Neural progenitor cell (in vitro differentiated cells): ENCODE measurements around the gene HOMER2. TPM values are rescaled to one million over a fixed set of nuclear protein-coding genes. Genes with fewer than 3 reads are reported as not detected.

Experiments used
- DNase-seq: peaks from one replicate; pipeline ENCODE4 v3.0.0-alpha.2; 2016; ENCODE audit warnings: low spot score
- H2AFZ ChIP-seq: fragments of 200-600 bp; sonication (generic); replicated peaks from 2 replicates; pipeline ENCODE4 v1.6.1; 2016; ENCODE audit warnings: antibody characterized with exemption
- H3F3A ChIP-seq: fragments of 200-600 bp; sonication (generic); 2 replicates; pipeline ENCODE4 v1.6.1; 2016; ENCODE audit warnings: antibody characterized with exemption, low read depth
- H3K27ac ChIP-seq: fragments of 200-600 bp; sonication (generic); 2 replicates; pipeline ENCODE4 v1.5.1; 2016; ENCODE audit warnings: mild to moderate bottlenecking
- H3K27me3 ChIP-seq: fragments of 200-600 bp; sonication (generic); 2 replicates; pipeline ENCODE4 v1.6.1; 2016; ENCODE audit warnings: mild to moderate bottlenecking, moderate library complexity
- H3K36me3 ChIP-seq: fragments of 200-600 bp; sonication (generic); 2 replicates; pipeline ENCODE4 v1.5.1; 2016
- H3K4me1 ChIP-seq: fragments of 200-600 bp; sonication (generic); 2 replicates; pipeline ENCODE4 v1.6.1; 2016; ENCODE audit warnings: mixed run types
- H3K4me2 ChIP-seq: fragments of 200-600 bp; sonication (generic); 2 replicates; pipeline ENCODE4 v1.6.1; 2016
- H3K4me3 ChIP-seq: fragments of 200-600 bp; sonication (generic); 2 replicates; pipeline ENCODE4 v1.5.1; 2016
- H3K79me2 ChIP-seq: fragments of 200-600 bp; sonication (generic); 2 replicates; pipeline ENCODE4 v1.6.1; 2016; ENCODE audit warnings: low read depth
- H3K9ac ChIP-seq: fragments of 200-600 bp; sonication (generic); 2 replicates; pipeline ENCODE4 v1.6.1; 2016
- H3K9me3 ChIP-seq: fragments of 200-600 bp; sonication (generic); 2 replicates; pipeline ENCODE4 v1.5.1; 2016; ENCODE audit warnings: low read depth
- H4K20me1 ChIP-seq: fragments of 200-600 bp; sonication (generic); 2 replicates; pipeline ENCODE4 v1.6.1; 2016; ENCODE audit warnings: low read depth
- H3K27ac Mint-ChIP-seq: 3 replicates; pipeline ENCODE4 v1.8.0; 2021; ENCODE audit warnings: mixed read lengths
- H3K27me3 Mint-ChIP-seq: 2 replicates; pipeline ENCODE4 v1.8.0; 2022; ENCODE audit warnings: low read depth, mild to moderate bottlenecking, inconsistent platforms, moderate library complexity, mixed read lengths; ENCODE audit not compliant: insufficient read depth
- H3K36me3 Mint-ChIP-seq: 3 replicates; pipeline ENCODE4 v1.8.0; 2021; ENCODE audit warnings: mixed read lengths
- H3K4me1 Mint-ChIP-seq: 3 replicates; pipeline ENCODE4 v1.8.0; 2021; ENCODE audit warnings: mixed read lengths
- H3K4me3 Mint-ChIP-seq: 3 replicates; pipeline ENCODE4 v1.8.0; 2021; ENCODE audit warnings: mild to moderate bottlenecking, moderate library complexity, mixed read lengths
- H3K9me3 Mint-ChIP-seq: 3 replicates; pipeline ENCODE4 v1.8.0; 2020; ENCODE audit warnings: mixed read lengths
- EZH2 ChIP-seq: fragments of 200-600 bp; sonication (generic); IDR thresholded peaks from 2 replicates; pipeline ENCODE4 v1.6.1; 2017; ENCODE audit warnings: antibody characterized with exemption, mild to moderate bottlenecking, moderate library complexity
- EZH2phosphoT487 ChIP-seq: fragments of 200-600 bp; sonication (generic); IDR thresholded peaks from 2 replicates; pipeline ENCODE4 v1.6.1; 2017; ENCODE audit warnings: antibody characterized with exemption
- total RNA-seq: library from RNA; depleted of rRNA; stranded (reverse); fragments of >200 nt; gene quantifications from 2 replicates; pipeline ENCODE4 v1.2.3, GENCODE V29; 2015; ENCODE audit warnings: low replicate concordance
- TF ChIP-seq, protein P1 (sequence below): fragments of 200-600 bp; sonication (generic); IDR thresholded peaks from 2 replicates; pipeline ENCODE4 v1.5.1; 2017; ENCODE audit warnings: antibody characterized with exemption, mild to moderate bottlenecking

HOMER2 gene
- total RNA-seq, 1 donor from 2014 or later: 259 TPM

DNA sequence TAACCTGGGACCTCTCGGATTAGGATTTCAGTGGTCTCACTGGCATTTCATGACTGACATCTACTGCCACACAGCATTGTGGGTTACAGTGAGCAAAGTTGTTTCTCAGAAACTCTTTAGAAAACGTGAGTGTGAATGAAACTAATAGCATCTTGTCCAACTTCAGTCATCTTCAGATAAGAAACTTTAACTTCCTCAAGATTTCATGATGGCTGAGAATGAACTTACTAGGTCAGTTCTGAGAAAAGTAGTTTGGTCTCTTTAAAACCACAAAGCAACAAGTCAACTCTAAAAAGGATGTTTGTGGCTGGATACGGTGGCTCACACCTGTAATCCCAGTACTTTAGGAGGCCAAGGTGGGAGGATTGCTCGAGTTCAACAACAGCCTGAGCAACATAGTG lies 14.2 kb upstream of the HOMER2 start:
- H3K4me2 ChIP-seq: no peak overlapping the region
- no peak overlapping the region for H3K4me3 Mint-ChIP-seq
- no peaks in the 10 kb centered on the region for H3K27me3 Mint-ChIP-seq
- H3K36me3 Mint-ChIP-seq: no peaks in the 10 kb centered on the region
- H3K79me2 ChIP-seq: no peaks in the 10 kb centered on the region
- no peak overlapping the region for H3K27ac Mint-ChIP-seq
- H3K27ac ChIP-seq: no peak overlapping the region
- H3K4me1 Mint-ChIP-seq: no peaks in the 10 kb centered on the region
- DNase-seq: no peak
- H3K4me1 ChIP-seq: no peaks in the 10 kb centered on the region
- no peaks in the 10 kb centered on the region for H3K27me3 ChIP-seq
- H3K9me3 Mint-ChIP-seq: no peaks in the 10 kb centered on the region
- no peaks in the 10 kb centered on the region for H3F3A ChIP-seq
- H4K20me1 ChIP-seq: no peaks in the 10 kb centered on the region
- H3K36me3 ChIP-seq: no peaks in the 10 kb centered on the region
- no peak overlapping the region for H2AFZ ChIP-seq
- H3K9me3 ChIP-seq: no peaks in the 10 kb centered on the region
- H3K9ac ChIP-seq: no peak overlapping the region
- no peak for TF ChIP-seq EZH2phosphoT487
- H3K4me3 ChIP-seq: no peak overlapping the region

DNA sequence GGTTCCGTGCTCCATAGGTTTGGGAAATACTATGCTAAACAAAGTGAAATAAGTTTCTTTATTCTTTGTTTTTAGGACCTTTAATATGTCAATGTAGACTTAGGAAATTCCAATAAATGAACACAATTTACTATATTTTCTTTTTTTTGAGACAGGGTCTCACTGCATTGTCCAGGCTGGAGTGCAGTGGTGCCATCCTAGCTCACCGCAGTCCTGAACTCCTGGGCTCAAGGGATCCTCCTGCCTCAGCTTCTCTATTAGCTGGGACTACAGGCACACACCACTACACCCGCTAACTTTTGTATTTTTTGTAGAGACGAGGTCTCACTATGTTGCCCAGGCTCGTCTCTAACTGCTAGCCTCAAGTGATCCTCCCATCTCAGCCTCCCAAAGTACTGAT lies 12.4 kb upstream of the HOMER2 start:
- no peak overlapping the region for H3K4me3 Mint-ChIP-seq
- no peaks in the 10 kb centered on the region for H3K27me3 Mint-ChIP-seq
- H3K9me3 ChIP-seq: no peaks in the 10 kb centered on the region

DNA sequence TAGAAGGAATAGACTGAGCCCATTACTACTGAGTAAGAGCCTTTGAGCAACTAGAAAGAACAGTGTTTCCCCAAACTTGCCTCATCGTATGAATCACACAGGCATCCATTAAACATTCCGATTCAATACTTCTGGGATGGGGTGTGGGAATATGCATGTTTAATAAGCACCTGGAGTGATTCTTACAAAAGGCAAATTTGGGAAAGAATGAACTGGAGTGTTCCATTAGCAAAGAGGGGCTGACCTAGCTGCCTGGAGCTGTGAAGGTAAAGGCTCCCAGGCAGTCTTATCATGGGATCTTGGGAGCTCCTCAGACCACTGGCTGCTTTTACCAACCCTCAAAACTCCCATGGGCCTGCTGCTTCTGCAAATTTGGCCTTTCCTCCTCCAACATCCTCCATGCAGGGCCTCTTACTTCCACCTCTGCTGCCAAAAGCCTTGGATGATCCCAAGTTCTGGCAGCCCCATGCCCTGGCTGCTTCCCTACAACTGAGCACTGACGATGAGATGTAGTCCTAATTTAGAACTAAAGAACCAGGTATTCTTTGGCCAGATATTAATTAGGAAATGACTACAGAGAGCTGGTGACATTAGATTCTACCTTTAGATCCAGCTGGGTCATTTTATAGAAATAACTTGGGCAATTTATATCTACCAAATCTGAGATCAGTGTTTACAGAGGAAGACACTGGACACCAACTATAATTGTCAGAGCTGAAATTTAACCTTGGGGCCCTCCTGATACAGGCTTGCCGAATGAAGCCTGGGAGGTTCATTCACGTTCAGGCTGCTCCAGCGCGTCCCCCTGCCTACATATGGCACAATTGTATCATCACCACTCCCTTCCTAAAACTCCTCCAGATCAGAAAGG lies 11.2 kb upstream of the HOMER2 start:
- H3K36me3 ChIP-seq: no peaks in the 10 kb centered on the region
- H3K27ac ChIP-seq: no peak overlapping the region
- no peaks in the 10 kb centered on the region for H3K79me2 ChIP-seq
- H3K9me3 ChIP-seq: no peaks in the 10 kb centered on the region
- no peak overlapping the region for H2AFZ ChIP-seq
- no peaks in the 10 kb centered on the region for H3K4me1 Mint-ChIP-seq
- TF ChIP-seq, protein P1, sequence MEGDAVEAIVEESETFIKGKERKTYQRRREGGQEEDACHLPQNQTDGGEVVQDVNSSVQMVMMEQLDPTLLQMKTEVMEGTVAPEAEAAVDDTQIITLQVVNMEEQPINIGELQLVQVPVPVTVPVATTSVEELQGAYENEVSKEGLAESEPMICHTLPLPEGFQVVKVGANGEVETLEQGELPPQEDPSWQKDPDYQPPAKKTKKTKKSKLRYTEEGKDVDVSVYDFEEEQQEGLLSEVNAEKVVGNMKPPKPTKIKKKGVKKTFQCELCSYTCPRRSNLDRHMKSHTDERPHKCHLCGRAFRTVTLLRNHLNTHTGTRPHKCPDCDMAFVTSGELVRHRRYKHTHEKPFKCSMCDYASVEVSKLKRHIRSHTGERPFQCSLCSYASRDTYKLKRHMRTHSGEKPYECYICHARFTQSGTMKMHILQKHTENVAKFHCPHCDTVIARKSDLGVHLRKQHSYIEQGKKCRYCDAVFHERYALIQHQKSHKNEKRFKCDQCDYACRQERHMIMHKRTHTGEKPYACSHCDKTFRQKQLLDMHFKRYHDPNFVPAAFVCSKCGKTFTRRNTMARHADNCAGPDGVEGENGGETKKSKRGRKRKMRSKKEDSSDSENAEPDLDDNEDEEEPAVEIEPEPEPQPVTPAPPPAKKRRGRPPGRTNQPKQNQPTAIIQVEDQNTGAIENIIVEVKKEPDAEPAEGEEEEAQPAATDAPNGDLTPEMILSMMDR: no peak
- no peak for TF ChIP-seq EZH2
- no peak for TF ChIP-seq EZH2phosphoT487
- DNase-seq: no peak
- no peak overlapping the region for H3K4me3 Mint-ChIP-seq
- no peaks in the 10 kb centered on the region for H3K9me3 Mint-ChIP-seq
- H3K36me3 Mint-ChIP-seq: peaks cover 1% of the 10 kb centered on the region
- H3K4me1 ChIP-seq: peaks cover 8% of the 10 kb centered on the region
- H3K27ac Mint-ChIP-seq: no peak overlapping the region
- no peaks in the 10 kb centered on the region for H3K27me3 Mint-ChIP-seq
- no peak overlapping the region for H3K4me2 ChIP-seq
- H3K4me3 ChIP-seq: no peak overlapping the region
- no peaks in the 10 kb centered on the region for H4K20me1 ChIP-seq
- no peak overlapping the region for H3K9ac ChIP-seq
- H3F3A ChIP-seq: no peaks in the 10 kb centered on the region
- H3K27me3 ChIP-seq: no peaks in the 10 kb centered on the region

More for the DNA sequence above, 12.4 kb upstream of the HOMER2 start:
- no peak overlapping the region for H3K4me2 ChIP-seq
- DNase-seq: no peak
- H3K27me3 ChIP-seq: no peaks in the 10 kb centered on the region
- no peak overlapping the region for H3K9ac ChIP-seq
- Mint-ChIP-seq H3K9me3 (no peaks in the 10 kb centered on the region), H3K4me1 (no peaks in the 10 kb centered on the region), H3K36me3 (peaks cover under 1% of the 10 kb centered on the region), H3K27ac (no peak overlapping the region)
- TF ChIP-seq EZH2phosphoT487 (no peak), EZH2 (no peak)
- TF ChIP-seq, protein P1: no peak
- no peak overlapping the region for H3K4me3 ChIP-seq
- peaks cover 8% of the 10 kb centered on the region for H3K4me1 ChIP-seq
- H2AFZ ChIP-seq: no peak overlapping the region
- no peaks in the 10 kb centered on the region for H3K36me3 ChIP-seq
- no peaks in the 10 kb centered on the region for H4K20me1 ChIP-seq
- no peaks in the 10 kb centered on the region for H3K79me2 ChIP-seq
- no peak overlapping the region for H3K27ac ChIP-seq
- H3F3A ChIP-seq: no peaks in the 10 kb centered on the region

DNA sequence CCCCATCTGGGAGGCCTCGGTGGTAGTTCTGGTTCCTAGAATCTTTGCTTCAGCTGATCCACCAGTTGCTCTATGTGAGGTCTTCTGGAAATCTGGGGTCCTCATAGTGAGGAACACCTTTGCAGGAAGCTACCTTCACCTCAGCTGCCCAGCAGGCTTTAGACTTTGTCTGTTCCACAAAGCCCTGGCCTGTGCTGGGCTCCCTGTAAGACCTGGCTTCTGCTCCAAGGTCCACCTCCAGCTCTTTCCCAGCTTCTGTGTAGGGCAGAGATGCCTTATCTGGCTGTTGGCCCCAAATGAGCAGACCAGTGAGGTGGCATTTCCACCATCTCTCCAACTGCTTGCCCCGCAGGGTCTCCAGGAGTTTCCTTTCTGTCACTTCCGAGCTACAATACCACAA lies 8.2 kb upstream of the HOMER2 start:
- H3K4me2 ChIP-seq: no peak overlapping the region
- H3K4me1 ChIP-seq: peaks cover 8% of the 10 kb centered on the region
- Mint-ChIP-seq H3K36me3 (peaks cover 5% of the 10 kb centered on the region), H3K27me3 (no peaks in the 10 kb centered on the region), H3K9me3 (no peaks in the 10 kb centered on the region), H3K4me1 (no peaks in the 10 kb centered on the region), H3K4me3 (no peak overlapping the region), H3K27ac (no peak overlapping the region)
- H2AFZ ChIP-seq: no peak overlapping the region
- no peaks in the 10 kb centered on the region for H3K9me3 ChIP-seq
- H3K27ac ChIP-seq: no peak overlapping the region
- H3K79me2 ChIP-seq: no peaks in the 10 kb centered on the region
- no peaks in the 10 kb centered on the region for H3K27me3 ChIP-seq
- H3K4me3 ChIP-seq: no peak overlapping the region
- DNase-seq: no peak
- TF ChIP-seq, protein P1: no peak
- TF ChIP-seq EZH2 (no peak), EZH2phosphoT487 (no peak)
- no peaks in the 10 kb centered on the region for H3F3A ChIP-seq
- H3K36me3 ChIP-seq: no peaks in the 10 kb centered on the region
- no peaks in the 10 kb centered on the region for H4K20me1 ChIP-seq
- no peak overlapping the region for H3K9ac ChIP-seq
